Activated CD8-positive, alpha-beta memory T cell treated with anti-CD3 and anti-CD28 coated beads, Interleukin-2, amount 50 U/mL, for 4 hours (primary cell): ENCODE results near the gene C2CD2.

ENCODE experiments used
- DNase-seq: peaks from one replicate; pipeline ENCODE4 v3.0.0-alpha.2; 2020

Gene C2CD2

GRCh38 chr21:41881051-41881450, 72.8 kb downstream of the C2CD2 start:
- DNase-seq, result no peak

GRCh38 chr21:41880153-41880552, 73.7 kb downstream of the C2CD2 start:
- DNase-seq, result no peak

GRCh38 chr21:41879190-41879998, 74.4 kb downstream of the C2CD2 start, which contains the start of gene PRDM15:
TSS of gene PRDM15 (minus strand) at chr21:41879344. CDS start at chr21:41860363, 18,981 bp downstream.
- DNase-seq, result peak; percentile 85

GRCh38 chr21:41878831-41879189, 75.0 kb downstream of the C2CD2 start:
- peak; percentile 77 for DNase-seq

- DNase-seq, result peak; percentile 49
Observed at GRCh38 chr21:41877901-41878830, 75.7 kb downstream of the C2CD2 start.

- DNase-seq, result no peak
Observed at GRCh38 chr21:41876928-41877652, 76.7 kb downstream of the C2CD2 start.

GRCh38 chr21:41876396-41876795, 77.4 kb downstream of the C2CD2 start:
- DNase-seq, result no peak

GRCh38 chr21:41875086-41875485, 78.7 kb downstream of the C2CD2 start:
- no peak for DNase-seq

GRCh38 chr21:41874611-41875010, 79.2 kb downstream of the C2CD2 start:
- DNase-seq, result no peak

GRCh38 chr21:41873426-41873825, 80.4 kb downstream of the C2CD2 start:
- no peak for DNase-seq

GRCh38 chr21:41873005-41873404, 80.8 kb downstream of the C2CD2 start:
- no peak for DNase-seq

GRCh38 chr21:41871293-41872030, 82.4 kb downstream of the C2CD2 start:
- DNase-seq, result no peak

- no peak for DNase-seq
Observed at GRCh38 chr21:41869771-41870170, 84.0 kb downstream of the C2CD2 start.

- no peak for DNase-seq
Observed at GRCh38 chr21:41868062-41868710, 85.6 kb downstream of the C2CD2 start.

GRCh38 chr21:41867313-41867712, 86.5 kb downstream of the C2CD2 start:
- no peak for DNase-seq

GRCh38 chr21:41866274-41866809, 87.5 kb downstream of the C2CD2 start:
- DNase-seq, result no peak

GRCh38 chr21:41865002-41865777, 88.6 kb downstream of the C2CD2 start:
- DNase-seq, result no peak

GRCh38 chr21:41864311-41865001, 89.4 kb downstream of the C2CD2 start:
- DNase-seq, result no peak

- DNase-seq, result no peak
Observed at GRCh38 chr21:41863439-41863740, 90.4 kb downstream of the C2CD2 start.

GRCh38 chr21:41861987-41862386, 91.8 kb downstream of the C2CD2 start:
- no peak for DNase-seq
